HCT116 (cell line): ENCODE measurements around the gene RANGAP1. TPM values are rescaled to one million over a fixed set of nuclear protein-coding genes. Genes with fewer than 3 reads are reported as not detected.

ENCODE experiments used
- ATAC-seq: fragments of 200-7000 bp; cut with Tn5 transposase; 2 replicates; pipeline ENCODE4 v1.9.1; 2020; ENCODE audit warnings: mild to moderate bottlenecking, moderate library complexity
- BruUV-seq: library from RNA; stranded (reverse); fragments of 400-500 nt; replicated peaks from 2 replicates; lab custom pipeline; 2021; lab: Mats Ljungman, UMichigan
- CTCF ChIA-PET: fragments of 300-600 bp; sonication (Branson Sonifier 250); formaldehyde crosslinking; loops from one replicate; lab custom pipeline; 2021; ENCODE audit warnings: antibody characterized with exemption; lab: Charles Lee
- POLR2A ChIA-PET: fragments of 300-600, 350-600 bp; sonication (Branson Sonifier 250); formaldehyde crosslinking; loops from one replicate; lab custom pipeline; 2021; ENCODE audit warnings: antibody characterized with exemption; lab: Charles Lee
- RAD21 ChIA-PET, 2 experiments: fragments of 300-600 bp; sonication (Branson Sonifier 250); formaldehyde crosslinking; loops; one replicate each; lab custom pipeline; 2023; ENCODE audit warnings: low total read pairs in 2 of 2; ENCODE audit not compliant: uncharacterized antibody in 2 of 2, unreplicated experiment in 2 of 2, low non-redundant PET in 1 of 2; lab: Charles Lee
- DNase-seq: peaks from one replicate; pipeline ENCODE4 v3.0.0-alpha.2; 2010; ENCODE audit warnings: low read depth, low spot score
- H2AFZ ChIP-seq: fragments of 200-600 bp; shearing (Covaris generic), sonication (generic); 2 replicates; pipeline ENCODE4 v1.6.1; 2017; ENCODE audit warnings: low read depth, mixed run types, mixed read lengths, antibody characterized with exemption, low read length; ENCODE audit not compliant: poor library complexity, severe bottlenecking
- H3K27ac ChIP-seq: 2 replicates; pipeline ENCODE4 v1.5.1; 2012; ENCODE audit warnings: low read depth, low read length
- H3K27me3 ChIP-seq: fragments of 200-600 bp; sonication (generic); 2 replicates; pipeline ENCODE4 v1.6.1; 2016; ENCODE audit warnings: mixed run types, low read length, mixed read lengths; ENCODE audit not compliant: insufficient read depth
- H3K36me3 ChIP-seq, 2 experiments: fragments of 200-500 bp in 1 of 2; fragments of 200-600 bp in 1 of 2; sonication (Bioruptor generic) in 1 of 2; sonication (generic) in 1 of 2; 2 replicates each; pipeline versions ENCODE4 v1.5.1 to v1.6.1; 2014 to 2016; ENCODE audit warnings: low read length in 2 of 2, inconsistent platforms in 1 of 2, mixed read lengths in 1 of 2, mixed run types in 1 of 2; ENCODE audit not compliant: insufficient read depth in 2 of 2, control insufficient read depth in 1 of 2
- H3K4me1 ChIP-seq, 2 experiments: fragments of 200-600 bp in 1 of 2; sonication (generic) in 1 of 2; 2 replicates each; pipeline versions ENCODE4 v1.5.1 to v1.6.1; 2012 to 2017; ENCODE audit warnings: low read length in 2 of 2, inconsistent platforms in 1 of 2, mild to moderate bottlenecking in 1 of 2, mixed read lengths in 1 of 2, mixed run types in 1 of 2, moderate library complexity in 1 of 2; ENCODE audit not compliant: insufficient read depth in 2 of 2, control insufficient read depth in 1 of 2
- H3K4me2 ChIP-seq: fragments of 200-600 bp; sonication (generic); 2 replicates; pipeline ENCODE4 v1.6.1; 2017; ENCODE audit warnings: mixed run types, low read length, mixed read lengths
- H3K4me3 ChIP-seq, 2 experiments: fragments of 200-600 bp in 1 of 2; sonication (generic) in 1 of 2; replicated peaks in 1 of 2; 2 replicates each; pipeline ENCODE4 v1.5.1; 2011 to 2016; ENCODE audit warnings: low read length in 2 of 2, control low read depth in 1 of 2, low read depth in 1 of 2, mild to moderate bottlenecking in 1 of 2, mixed read lengths in 1 of 2, mixed run types in 1 of 2
- H3K79me2 ChIP-seq: fragments of 200-600 bp; sonication (generic); 2 replicates; pipeline ENCODE4 v1.6.1; 2017; ENCODE audit warnings: mild to moderate bottlenecking, mixed run types, low read length, moderate library complexity, mixed read lengths; ENCODE audit not compliant: insufficient read depth
- H3K9ac ChIP-seq: fragments of 200-600 bp; sonication (generic); 2 replicates; pipeline ENCODE4 v1.6.1; 2016; ENCODE audit warnings: low read length, mixed read lengths
- H3K9me2 ChIP-seq: fragments of 200-600 bp; sonication (generic), shearing (Covaris generic); 2 replicates; pipeline ENCODE4 v1.6.1; 2017; ENCODE audit warnings: mixed run types, mild to moderate bottlenecking, moderate library complexity; ENCODE audit not compliant: insufficient read depth
- H3K9me3 ChIP-seq, 2 experiments: fragments of 200-500 bp in 1 of 2; fragments of 200-600 bp in 1 of 2; sonication (Bioruptor generic) in 1 of 2; sonication (generic) in 1 of 2; 2 replicates each; pipeline ENCODE4 v1.6.1; 2014 to 2017; ENCODE audit warnings: low read length in 2 of 2, mixed read lengths in 2 of 2, inconsistent platforms in 1 of 2, low read depth in 1 of 2, mild to moderate bottlenecking in 1 of 2, mixed run types in 1 of 2, moderate library complexity in 1 of 2; ENCODE audit not compliant: control insufficient read depth in 1 of 2, insufficient read depth in 1 of 2
- H4K20me1 ChIP-seq: fragments of 200-600 bp; sonication (generic), shearing (Covaris generic); 2 replicates; pipeline ENCODE4 v1.6.1; 2017; ENCODE audit warnings: mixed run types, mild to moderate bottlenecking, moderate library complexity; ENCODE audit not compliant: insufficient read depth
- ATF3 ChIP-seq: IDR thresholded peaks from 2 replicates; pipeline ENCODE4 v1.6.1; 2012
- CTCF ChIP-seq, 3 experiments: fragments of 200-600 bp in 1 of 3; sonication (generic) in 1 of 3; IDR thresholded peaks in 2 of 3; conservative IDR thresholded peaks in 1 of 3; 2 replicates each; pipeline ENCODE4 v1.5.1; 2012 to 2017; ENCODE audit warnings: low read depth in 2 of 3, low read length in 2 of 3, antibody characterized with exemption in 1 of 3, borderline replicate concordance in 1 of 3, control low read depth in 1 of 3, mild to moderate bottlenecking in 1 of 3, mixed read lengths in 1 of 3, mixed run types in 1 of 3, moderate library complexity in 1 of 3; ENCODE audit not compliant: insufficient read depth in 1 of 3
- EZH2phosphoT487 ChIP-seq: fragments of 200-600 bp; IDR thresholded peaks from 2 replicates; pipeline ENCODE4 v1.6.1; 2018; ENCODE audit warnings: antibody characterized with exemption, borderline replicate concordance
- JUND ChIP-seq: IDR thresholded peaks from 2 replicates; pipeline ENCODE4 v1.6.1; 2012
- RAD21 ChIP-seq: IDR thresholded peaks from 2 replicates; pipeline ENCODE4 v1.6.1; 2012; ENCODE audit warnings: low read depth, mild to moderate bottlenecking
- REST ChIP-seq: IDR thresholded peaks from 2 replicates; pipeline ENCODE4 v1.6.1; 2012; ENCODE audit warnings: low read depth
- SIN3A ChIP-seq: IDR thresholded peaks from 2 replicates; pipeline ENCODE4 v1.6.1; 2012; ENCODE audit warnings: low read depth
- ZNF274 ChIP-seq: fragments of 200-500 bp; sonication (Bioruptor generic); IDR thresholded peaks from 2 replicates; pipeline ENCODE4 v1.6.1; 2014; ENCODE audit warnings: mild to moderate bottlenecking, low read depth, low read length, inconsistent platforms
- intact Hi-C: fragments of 100-400 bp; cut with micrococcal nuclease; formaldehyde crosslinking; loops from 2 replicates; pipeline ENCODE4 v1.10.0; 2022
- total RNA-seq: library from RNA; stranded (reverse); gene quantifications from one replicate; pipeline ENCODE4 v1.2.1, GENCODE V29; 2021; ENCODE audit not compliant: unreplicated experiment

RANGAP1 gene
- total RNA-seq, 1 experiment from 2014 or later: 121 TPM

- POLR2A ChIA-PET: no interaction called here
- H3K27me3 ChIP-seq: no peaks in the 10 kb centered on the region
Measured at GRCh38 chr22:41320416-41321240, 34.6 kb upstream of the RANGAP1 start.

More at GRCh38 chr22:41320416-41321240, 34.6 kb upstream of the RANGAP1 start:
- Histone ChIP-seq H3K4me3 (no peak overlapping the region), H2AFZ (no peak overlapping the region), H3K27ac (no peak overlapping the region), H4K20me1 (no peaks in the 10 kb centered on the region), H3K9ac (no peak overlapping the region), H3K79me2 (peaks cover 11% of the 10 kb centered on the region; the same call in 1 of the 2 replicates), H3K9me2 (no peaks in the 10 kb centered on the region), H3K36me3 (peaks cover 0 to 2% of the 10 kb centered on the region in 2 experiments; a peak in 1 of 4 replicates), H3K9me3 (no peaks in the 10 kb centered on the region), H3K4me2 (no peak overlapping the region), H3K4me1 (no peaks in the 10 kb centered on the region)
- TF ChIP-seq REST (no peak), CTCF (IDR thresholded peaks at IDR 0.05 in 2 of 3, conservative IDR thresholded peaks at IDR 0.05 in 1 of 3; ENCODE audit: borderline replicate concordance in 1 of 3, insufficient read depth in 1 of 3, low read depth in 2 of 3, low read length in 2 of 3) (no peak), JUND (no peak), SIN3A (no peak), ATF3 (no peak), RAD21 (no peak), ZNF274 (no peak), EZH2phosphoT487 (no peak)
- DNase-seq (no peak), ATAC-seq (no peak)
- ChIA-PET CTCF (no interaction called here), RAD21 (no interaction called here)
- intact Hi-C loops: no loop called here
- no TSS peak for BruUV-seq
